Peyer's patch (tissue), 4 donors: ENCODE data around the gene NCAPG. TPM values are rescaled to one million over a fixed set of nuclear protein-coding genes. Genes with fewer than 3 reads are reported as not detected.

Source experiments
- DNase-seq, 3 donors: peaks; one replicate each; pipeline ENCODE4 v3.0.0-alpha.2; 2017 to 2019
- H3K27ac ChIP-seq, 4 donors: fragments of 200-600 bp; sonication (generic); one replicate each; pipeline ENCODE4 v1.5.1; 2016 to 2019
- H3K27me3 ChIP-seq, 2 donors: fragments of 200-600 bp; sonication (generic); one replicate each; pipeline ENCODE4 v1.5.1; 2019
- H3K36me3 ChIP-seq, 3 donors: fragments of 200-600 bp; sonication (generic); one replicate each; pipeline ENCODE4 v1.5.1; 2016 to 2019
- H3K4me1 ChIP-seq, 4 donors: fragments of 200-600 bp; sonication (generic); one replicate each; pipeline ENCODE4 v1.5.1; 2016 to 2019
- H3K4me3 ChIP-seq, 4 donors: fragments of 200-600 bp; sonication (generic); 1 replicate in 3 of 4; 2 replicates in 1 of 4; pipeline ENCODE4 v1.5.1; 2016 to 2019; ENCODE audit warnings: mild to moderate bottlenecking in 1 of 4
- H3K9me3 ChIP-seq, 4 donors: fragments of 200-600 bp; sonication (generic); one replicate each; pipeline ENCODE4 v1.5.1; 2016 to 2019; ENCODE audit warnings: mild to moderate bottlenecking in 1 of 4
- CTCF ChIP-seq, 6 experiments: fragments of 450-650 bp in 4 of 6; fragments of 200-600 bp in 2 of 6; sonication (generic) in 1 of 6; IDR thresholded peaks; one replicate each; pipeline ENCODE4 v1.5.1; 2017 to 2019; ENCODE audit warnings: antibody characterized with exemption in 6 of 6, mild to moderate bottlenecking in 3 of 6, moderate library complexity in 1 of 6
- POLR2A ChIP-seq, 2 donors: fragments of 450-650 bp; IDR thresholded peaks; one replicate each; pipeline ENCODE4 v1.5.1; 2017; ENCODE audit warnings: antibody characterized with exemption in 2 of 2, mild to moderate bottlenecking in 2 of 2, moderate library complexity in 2 of 2
- total RNA-seq, 4 donors: library from RNA; depleted of rRNA; stranded (reverse); fragments of >200 nt; gene quantifications; one replicate each; pipeline ENCODE4 v1.1.0, GENCODE V29; 2016

Gene NCAPG
- total RNA-seq, 4 donors from 2014 or later = 3.3 to 21.5 (median 3.5) TPM

GRCh38 chr4:17765514-17766286 lies 45.1 kb upstream of the NCAPG start:
- H3K4me1 ChIP-seq = no peaks in the 10 kb centered on the region
- H3K27ac ChIP-seq = no peak overlapping the region
- H3K27me3 ChIP-seq = no peaks in the 10 kb centered on the region
- no peaks in the 10 kb centered on the region for H3K9me3 ChIP-seq
- no peak overlapping the region for H3K4me3 ChIP-seq
- TF ChIP-seq POLR2A (IDR thresholded peaks at IDR 0.05) = no peak
- no peaks in the 10 kb centered on the region for H3K36me3 ChIP-seq
- DNase-seq = no peak

- H3K27me3 ChIP-seq = no peaks in the 10 kb centered on the region
- DNase-seq = no peak
- no peak overlapping the region for H3K27ac ChIP-seq
- no peaks in the 10 kb centered on the region for H3K36me3 ChIP-seq
- H3K9me3 ChIP-seq = no peaks in the 10 kb centered on the region
- no peak overlapping the region for H3K4me3 ChIP-seq
- no peak for TF ChIP-seq CTCF (IDR thresholded peaks at IDR 0.05)
- TF ChIP-seq POLR2A (IDR thresholded peaks at IDR 0.05) = no peak
- H3K4me1 ChIP-seq = no peaks in the 10 kb centered on the region
Observed at GRCh38 chr4:17766826-17767458, 43.8 kb upstream of the NCAPG start.

GRCh38 chr4:17769406-17770174 lies 41.2 kb upstream of the NCAPG start:
- Histone ChIP-seq H3K4me3 (no peak overlapping the region), H3K27me3 (no peaks in the 10 kb centered on the region), H3K27ac (no peak overlapping the region), H3K4me1 (no peaks in the 10 kb centered on the region), H3K9me3 (no peaks in the 10 kb centered on the region), H3K36me3 (no peaks in the 10 kb centered on the region)
- no peak for TF ChIP-seq POLR2A (IDR thresholded peaks at IDR 0.05)
- no peak for TF ChIP-seq CTCF (IDR thresholded peaks at IDR 0.05)
- no peak for DNase-seq

- DNase-seq = no peak
- H3K9me3 ChIP-seq = no peaks in the 10 kb centered on the region
- H3K27ac ChIP-seq = no peak overlapping the region
- H3K27me3 ChIP-seq = no peaks in the 10 kb centered on the region
- H3K4me1 ChIP-seq = no peaks in the 10 kb centered on the region
- TF ChIP-seq CTCF (IDR thresholded peaks at IDR 0.05) (no peak), POLR2A (IDR thresholded peaks at IDR 0.05) (no peak)
- H3K4me3 ChIP-seq = no peak overlapping the region
- H3K36me3 ChIP-seq = no peaks in the 10 kb centered on the region
Observed at GRCh38 chr4:17770845-17771244, 39.9 kb upstream of the NCAPG start.

GRCh38 chr4:17771284-17771908 lies 39.4 kb upstream of the NCAPG start:
- no peaks in the 10 kb centered on the region for H3K27me3 ChIP-seq
- H3K9me3 ChIP-seq = no peaks in the 10 kb centered on the region
- H3K36me3 ChIP-seq = no peaks in the 10 kb centered on the region
- H3K4me1 ChIP-seq = no peaks in the 10 kb centered on the region
- H3K4me3 ChIP-seq = no peak overlapping the region
- no peak for DNase-seq
- no peak overlapping the region for H3K27ac ChIP-seq
- no peak for TF ChIP-seq POLR2A (IDR thresholded peaks at IDR 0.05)
- no peak for TF ChIP-seq CTCF (IDR thresholded peaks at IDR 0.05)
